Mucosa of descending colon (tissue), 3 donors: Measurements from ENCODE around the gene SNED1. TPM values are rescaled to one million over a fixed set of nuclear protein-coding genes. Genes with fewer than 3 reads are reported as not detected.

Source experiments
- ATAC-seq: fragments of 200-7000 bp; cut with Tn5 transposase; one replicate; pipeline ENCODE4 v1.9.1; 2020; ENCODE audit warnings: mild to moderate bottlenecking, moderate library complexity
- DNase-seq, 3 donors: peaks; one replicate each; pipeline ENCODE4 v3.0.0-alpha.2; 2020
- H3K36me3 ChIP-seq: fragments of 200-600 bp; one replicate; pipeline ENCODE4 v1.8.0; 2021; ENCODE audit warnings: low read depth, mild to moderate bottlenecking
- H3K4me1 ChIP-seq: fragments of 200-600 bp; one replicate; pipeline ENCODE4 v1.8.0; 2021; ENCODE audit warnings: low read depth, mild to moderate bottlenecking
- H3K4me3 ChIP-seq: fragments of 200-600 bp; one replicate; pipeline ENCODE4 v1.8.0; 2021; ENCODE audit warnings: mild to moderate bottlenecking
- H3K9me3 ChIP-seq: fragments of 200-600 bp; one replicate; pipeline ENCODE4 v1.8.0; 2021; ENCODE audit warnings: mild to moderate bottlenecking
- intact Hi-C, 2 donors: fragments of 100-400 bp; cut with DNase I in 1 of 2; cut with micrococcal nuclease in 1 of 2; formaldehyde crosslinking; loops; one replicate each; pipeline versions ENCODE4 v1.11.0 to v1.11.1; 2022; cut with DNase I, micrococcal nuclease
- total RNA-seq, 3 donors: library from RNA; stranded (reverse); fragmentation: NEBNext Ultra II Directional in 2 of 3; extraction: Animal tissue kit (Norgen Biotek cat#: 25700) in 2 of 3; gene quantifications; one replicate each; pipeline versions ENCODE4 v1.2.1 to v1.2.4, GENCODE V29; 2021 to 2023
- TF ChIP-seq, protein P1 (sequence below): fragments of 200-600 bp; IDR thresholded peaks from one replicate; pipeline ENCODE4 v1.8.0; 2022; ENCODE audit warnings: antibody characterized with exemption, mild to moderate bottlenecking
- donor health status: DM: no; HTN: no; CAD: no; lungs with moderate emphysema.
- donor health status: DM: no; HTN: no; CAD: no.
- donor health status: DM: no; HTN: yes; CAD: no.

Gene SNED1
- total RNA-seq, 3 donors from 2014 or later = 7.0 to 16.3 (median 14.1) TPM

DNA sequence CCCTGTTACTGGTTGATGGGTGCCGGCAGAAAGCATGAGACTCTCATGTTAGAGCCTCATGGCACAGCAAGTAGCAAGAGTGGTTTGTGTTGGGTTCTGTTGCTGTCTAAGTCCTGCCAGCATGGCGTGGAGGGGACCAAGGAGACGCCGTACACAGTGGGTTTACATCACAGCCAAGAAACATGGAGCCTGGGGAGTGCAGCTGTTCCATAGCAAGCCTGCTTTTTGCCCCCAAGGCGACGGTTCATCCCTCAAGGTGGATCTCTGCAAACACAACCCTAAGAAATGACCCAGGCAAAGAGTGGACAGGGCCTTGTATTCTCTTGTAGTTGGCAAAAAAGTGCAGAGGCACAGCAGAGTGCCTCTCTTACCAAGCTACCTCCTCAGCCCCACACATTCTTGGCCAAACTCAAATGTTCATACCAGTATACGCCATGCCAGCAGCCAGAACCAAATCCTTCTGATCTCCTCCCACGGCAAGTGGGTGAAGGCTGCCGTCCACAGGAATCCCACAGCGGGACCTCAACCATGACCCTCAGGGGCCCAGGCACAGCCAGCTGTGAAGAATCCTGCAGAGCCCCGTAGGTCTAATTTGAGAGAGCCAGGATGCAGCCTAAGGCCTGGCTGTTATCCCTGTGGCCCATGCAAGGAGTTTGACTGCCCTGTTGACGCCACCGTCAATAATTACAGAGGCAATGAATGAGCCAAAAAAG is 19.0 kb downstream of the SNED1 start:
- ATAC-seq (no peak), DNase-seq (no peak)
- H3K4me1 ChIP-seq = no peaks in the 10 kb centered on the region
- H3K4me3 ChIP-seq = no peak overlapping the region
- H3K9me3 ChIP-seq = no peaks in the 10 kb centered on the region
- TF ChIP-seq, protein P1, sequence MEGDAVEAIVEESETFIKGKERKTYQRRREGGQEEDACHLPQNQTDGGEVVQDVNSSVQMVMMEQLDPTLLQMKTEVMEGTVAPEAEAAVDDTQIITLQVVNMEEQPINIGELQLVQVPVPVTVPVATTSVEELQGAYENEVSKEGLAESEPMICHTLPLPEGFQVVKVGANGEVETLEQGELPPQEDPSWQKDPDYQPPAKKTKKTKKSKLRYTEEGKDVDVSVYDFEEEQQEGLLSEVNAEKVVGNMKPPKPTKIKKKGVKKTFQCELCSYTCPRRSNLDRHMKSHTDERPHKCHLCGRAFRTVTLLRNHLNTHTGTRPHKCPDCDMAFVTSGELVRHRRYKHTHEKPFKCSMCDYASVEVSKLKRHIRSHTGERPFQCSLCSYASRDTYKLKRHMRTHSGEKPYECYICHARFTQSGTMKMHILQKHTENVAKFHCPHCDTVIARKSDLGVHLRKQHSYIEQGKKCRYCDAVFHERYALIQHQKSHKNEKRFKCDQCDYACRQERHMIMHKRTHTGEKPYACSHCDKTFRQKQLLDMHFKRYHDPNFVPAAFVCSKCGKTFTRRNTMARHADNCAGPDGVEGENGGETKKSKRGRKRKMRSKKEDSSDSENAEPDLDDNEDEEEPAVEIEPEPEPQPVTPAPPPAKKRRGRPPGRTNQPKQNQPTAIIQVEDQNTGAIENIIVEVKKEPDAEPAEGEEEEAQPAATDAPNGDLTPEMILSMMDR = no peak
- H3K36me3 ChIP-seq = no peaks in the 10 kb centered on the region
- intact Hi-C loops = no loop called here

DNA sequence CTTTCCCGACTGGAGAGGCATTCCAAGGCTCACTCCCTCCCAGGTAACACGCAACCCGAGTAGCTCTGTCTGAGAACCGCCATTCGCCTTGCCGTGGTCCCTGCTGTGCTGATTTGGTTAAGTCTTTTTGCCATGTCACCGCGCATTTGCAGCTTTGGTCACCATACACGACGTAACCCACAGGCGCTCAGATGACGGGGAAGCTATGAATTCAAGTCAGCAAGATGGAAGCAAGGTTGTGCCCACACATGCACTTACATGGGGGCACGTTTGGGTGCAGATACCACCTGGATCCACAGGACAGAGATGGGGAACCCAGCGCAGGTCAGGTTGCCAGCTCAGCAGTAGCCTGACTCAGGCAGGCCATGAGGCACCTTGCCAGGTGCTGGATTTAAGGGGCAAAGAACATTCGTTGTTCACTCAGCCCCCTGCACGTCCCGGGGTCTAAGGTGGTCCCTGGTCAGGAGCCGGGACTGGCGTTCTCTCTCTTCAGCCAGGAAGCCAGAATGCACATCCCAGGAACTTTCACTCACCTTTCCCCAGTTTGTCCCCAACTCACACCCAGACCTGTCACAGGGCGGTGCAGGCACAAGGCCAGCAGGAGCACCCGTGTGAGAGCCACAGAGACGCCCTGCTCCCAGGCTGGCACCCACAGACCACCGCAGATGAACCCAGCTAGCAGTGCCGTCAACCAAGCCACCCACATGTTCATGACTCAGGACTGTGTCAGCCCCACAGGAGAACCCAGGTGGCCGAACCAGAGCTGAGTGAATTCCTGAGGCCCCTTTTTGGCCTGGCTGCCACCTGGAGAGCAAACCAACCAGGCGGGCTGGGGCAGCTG is 19.9 kb downstream of the SNED1 start:
- DNase-seq = no peak
- ATAC-seq = no peak

DNA sequence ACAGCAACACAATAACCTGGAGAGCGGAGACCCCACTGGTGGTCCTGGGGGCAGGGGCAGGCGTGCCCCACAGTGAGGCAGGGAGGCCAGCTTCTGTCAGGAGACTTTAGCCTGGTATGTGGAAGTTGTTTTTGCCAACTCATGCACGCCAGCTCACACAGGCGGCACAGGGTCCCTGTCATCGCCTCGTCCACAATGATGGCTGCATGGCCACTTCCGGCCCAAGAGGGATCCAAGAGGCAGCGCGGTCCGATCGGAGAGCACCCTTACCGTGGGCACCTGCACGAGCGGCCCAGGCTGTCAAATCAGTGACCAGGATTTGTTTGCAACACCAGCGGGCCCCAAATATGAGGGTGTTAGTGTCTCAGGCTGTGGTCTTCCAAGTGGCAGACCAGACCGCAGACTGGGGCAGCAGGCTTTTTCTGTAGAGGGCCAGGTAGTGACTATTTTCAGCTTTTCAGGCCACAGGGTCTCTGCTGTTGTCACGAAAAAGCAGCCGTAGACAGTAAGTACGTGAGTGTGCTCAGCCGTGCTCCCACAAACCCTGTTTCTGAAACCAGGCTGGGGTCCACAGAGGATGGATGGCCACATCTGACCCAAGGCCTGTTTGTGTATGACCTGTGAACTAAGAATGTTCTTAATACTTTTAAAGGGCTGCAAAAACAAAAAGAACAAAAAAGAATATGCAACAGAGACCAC is 21.2 kb downstream of the SNED1 start:
- H3K4me3 ChIP-seq = no peak overlapping the region
- TF ChIP-seq, protein P1 = no peak
- DNase-seq (no peak), ATAC-seq (no peak)
- intact Hi-C loops = no loop called here
- no peaks in the 10 kb centered on the region for H3K9me3 ChIP-seq
- no peaks in the 10 kb centered on the region for H3K36me3 ChIP-seq
- H3K4me1 ChIP-seq = no peaks in the 10 kb centered on the region

More for the DNA sequence above, 19.9 kb downstream of the SNED1 start:
- Histone ChIP-seq H3K4me3 (no peak overlapping the region), H3K36me3 (no peaks in the 10 kb centered on the region), H3K4me1 (no peaks in the 10 kb centered on the region), H3K9me3 (no peaks in the 10 kb centered on the region)
- TF ChIP-seq, protein P1 = no peak
- intact Hi-C loops = no loop called here

DNA sequence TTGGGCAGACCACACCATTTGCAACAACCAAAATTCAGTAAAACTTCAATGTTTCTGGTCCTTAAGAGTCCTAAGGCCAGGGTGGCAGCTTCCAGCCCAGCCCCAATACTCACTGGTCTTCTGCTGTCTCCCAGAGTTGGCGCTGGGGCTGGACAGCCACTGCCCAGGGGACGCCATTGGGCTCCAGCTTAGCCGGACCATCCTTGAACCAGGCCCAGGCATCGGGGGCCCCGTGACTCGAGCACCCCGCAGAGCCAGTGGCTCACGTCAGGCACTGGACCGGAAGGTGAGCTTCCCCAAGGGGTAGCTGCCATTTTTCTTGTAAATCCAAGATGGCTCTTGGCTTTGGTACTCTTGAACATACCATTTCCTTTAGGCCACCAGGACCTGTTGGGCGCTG is 21.8 kb downstream of the SNED1 start:
- ATAC-seq (no peak), DNase-seq (no peak)
- intact Hi-C loops = no loop called here

DNA sequence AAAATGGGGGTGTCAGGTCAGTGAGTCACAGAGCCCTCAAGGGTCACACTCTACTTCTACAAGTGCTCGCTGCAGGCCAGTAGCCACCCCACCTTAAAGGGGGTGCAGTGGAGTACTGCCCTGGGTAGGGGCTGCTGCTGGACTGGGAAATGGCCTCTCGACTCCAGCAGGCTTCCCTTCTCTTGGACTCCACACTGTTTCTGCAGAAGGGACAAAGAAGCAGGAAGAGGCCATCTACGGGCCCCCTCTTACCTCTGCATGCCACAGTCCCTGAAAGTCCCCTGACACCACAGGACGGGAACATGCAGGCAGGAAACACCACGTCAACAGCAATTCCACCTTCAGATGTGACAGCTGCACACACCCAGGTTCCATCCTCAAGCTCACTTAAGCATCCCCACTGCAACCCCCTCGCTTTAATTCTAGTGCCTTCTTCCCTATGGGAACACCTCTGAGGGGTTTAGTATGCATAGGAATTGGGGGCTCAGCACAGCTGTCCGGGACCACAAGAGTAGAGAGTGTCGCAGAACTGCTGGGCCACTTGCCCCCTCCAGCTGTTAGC is 22.3 kb downstream of the SNED1 start:
- Histone ChIP-seq H3K9me3 (peaks cover 10% of the 10 kb centered on the region), H3K4me3 (no peak overlapping the region), H3K4me1 (no peaks in the 10 kb centered on the region), H3K36me3 (no peaks in the 10 kb centered on the region)
- DNase-seq = no peak
- intact Hi-C loops = no loop called here
- no peak for ATAC-seq
- TF ChIP-seq, protein P1 = no peak

More for the DNA sequence above, 21.8 kb downstream of the SNED1 start:
- H3K4me1 ChIP-seq = no peaks in the 10 kb centered on the region
- peaks cover 5% of the 10 kb centered on the region for H3K9me3 ChIP-seq
- TF ChIP-seq, protein P1 = no peak
- no peaks in the 10 kb centered on the region for H3K36me3 ChIP-seq
- H3K4me3 ChIP-seq = no peak overlapping the region
